ENCODE results near the gene NOTCH2.
A peak's percentile ranks its signal among the peaks of the same experiment; 100 is the strongest.

The NOTCH2 gene

GRCh38 chr1:119902775-119903442, 166.6 kb downstream of the NOTCH2 start:
- DNase-seq, result no peak

DNA sequence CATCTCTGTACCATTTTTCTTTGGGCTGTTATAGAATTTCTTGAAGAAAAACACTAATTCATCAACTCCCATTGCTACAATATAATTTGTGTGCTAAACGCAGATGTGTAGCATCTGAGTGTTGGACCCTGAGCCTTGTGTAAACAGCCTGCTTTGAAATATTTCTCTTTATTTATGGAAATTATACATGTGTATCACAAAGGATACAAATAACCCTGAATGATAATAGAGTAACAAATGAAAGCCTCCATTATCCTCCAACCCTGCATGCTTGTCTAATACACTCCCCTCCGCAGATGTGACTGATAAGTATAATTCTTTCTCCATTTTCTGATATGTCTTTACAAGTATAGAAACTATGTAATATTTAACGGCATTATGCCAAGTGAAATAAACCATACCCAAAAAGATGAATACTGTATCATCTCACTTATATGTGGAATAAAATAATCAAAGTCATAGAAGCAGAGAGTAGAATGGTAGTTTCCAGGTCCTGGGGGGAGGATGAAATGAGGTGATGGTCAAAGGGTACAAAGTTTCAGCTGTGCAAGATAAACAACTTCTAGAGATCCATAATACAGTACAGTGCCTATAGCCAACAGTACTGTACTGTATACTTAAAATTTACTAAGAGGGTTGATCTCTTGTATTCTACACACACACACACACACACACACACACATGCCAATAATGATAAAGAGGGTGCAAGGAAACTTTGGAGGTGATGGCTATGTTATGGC, 170.3 kb downstream of the NOTCH2 start:
- no peak for DNase-seq

- DNase-seq, result no peak
Measured at GRCh38 chr1:119898530-119898929, 170.9 kb downstream of the NOTCH2 start.

DNA sequence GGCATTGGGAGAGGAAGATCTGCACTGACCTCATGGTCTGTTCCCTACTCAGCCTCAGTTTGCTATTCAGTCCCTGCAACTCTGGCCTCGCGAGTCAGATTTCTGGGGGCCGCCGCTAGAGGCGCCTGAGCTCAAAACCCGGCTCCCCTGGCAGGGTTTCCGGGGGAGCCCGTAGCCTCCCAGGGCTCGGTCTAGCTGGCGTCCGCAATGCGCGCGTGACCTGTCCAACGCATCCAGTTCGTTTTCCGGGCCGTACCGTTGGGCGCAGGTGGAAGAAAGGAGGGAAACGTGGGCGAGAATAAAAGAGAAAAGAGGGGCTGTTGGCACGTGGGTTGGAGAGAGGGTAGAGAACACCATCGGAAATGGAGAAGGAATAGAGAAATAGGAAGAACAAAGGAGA, 173.2 kb downstream of the NOTCH2 start, which contains the start of gene ADAM30:
ADAM30 (minus strand) TSS at position 213 of the 400 bp plus-strand sequence; CDS start at position 34, 179 bp downstream.
- DNase-seq, result no peak

DNA sequence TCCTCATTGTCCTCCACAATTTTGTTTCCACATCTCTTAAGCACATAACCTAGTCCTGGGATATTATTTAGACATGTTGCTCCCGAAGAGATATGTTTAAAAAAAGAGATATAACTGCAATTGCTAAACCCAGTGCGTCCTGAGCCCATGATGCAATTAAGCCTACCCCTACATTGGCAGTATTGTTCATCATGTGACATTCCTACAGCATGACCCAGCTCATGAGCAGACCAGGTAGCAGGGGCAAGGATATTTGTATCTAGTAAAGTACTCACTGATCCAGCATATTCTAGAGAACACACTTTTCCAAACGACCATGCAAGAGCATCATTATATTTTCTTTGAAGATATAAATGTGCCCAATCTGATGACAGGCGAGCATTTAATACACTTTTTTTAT, 174.4 kb downstream of the NOTCH2 start:
- DNase-seq, result no peak

- no peak for DNase-seq
Measured at GRCh38 chr1:119893827-119894700, 175.4 kb downstream of the NOTCH2 start.

- DNase-seq, result no peak
Measured at GRCh38 chr1:119893238-119893791, 176.1 kb downstream of the NOTCH2 start.

DNA sequence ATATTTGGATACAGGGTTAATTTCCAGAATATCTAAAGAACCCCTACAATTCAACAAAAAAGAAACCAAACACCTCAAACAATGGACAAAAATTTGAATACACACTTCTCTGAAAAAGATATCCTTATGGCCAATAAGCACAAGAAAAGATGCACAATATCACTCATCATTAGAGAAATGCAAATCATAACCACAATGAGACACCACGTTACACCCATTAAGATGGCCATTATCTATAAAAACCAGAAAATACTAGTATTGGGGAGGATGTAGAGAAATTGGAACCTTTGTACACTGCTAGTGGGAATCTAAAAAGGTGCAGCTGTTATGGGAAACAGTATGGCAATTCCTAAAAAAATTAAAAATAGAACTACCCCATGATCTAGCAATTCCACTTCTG, 178.1 kb downstream of the NOTCH2 start:
- DNase-seq, result no peak

GRCh38 chr1:119888476-119888875, 181.0 kb downstream of the NOTCH2 start:
- no peak for DNase-seq

GRCh38 chr1:119887427-119887826, 182.0 kb downstream of the NOTCH2 start:
- DNase-seq, result no peak

DNA sequence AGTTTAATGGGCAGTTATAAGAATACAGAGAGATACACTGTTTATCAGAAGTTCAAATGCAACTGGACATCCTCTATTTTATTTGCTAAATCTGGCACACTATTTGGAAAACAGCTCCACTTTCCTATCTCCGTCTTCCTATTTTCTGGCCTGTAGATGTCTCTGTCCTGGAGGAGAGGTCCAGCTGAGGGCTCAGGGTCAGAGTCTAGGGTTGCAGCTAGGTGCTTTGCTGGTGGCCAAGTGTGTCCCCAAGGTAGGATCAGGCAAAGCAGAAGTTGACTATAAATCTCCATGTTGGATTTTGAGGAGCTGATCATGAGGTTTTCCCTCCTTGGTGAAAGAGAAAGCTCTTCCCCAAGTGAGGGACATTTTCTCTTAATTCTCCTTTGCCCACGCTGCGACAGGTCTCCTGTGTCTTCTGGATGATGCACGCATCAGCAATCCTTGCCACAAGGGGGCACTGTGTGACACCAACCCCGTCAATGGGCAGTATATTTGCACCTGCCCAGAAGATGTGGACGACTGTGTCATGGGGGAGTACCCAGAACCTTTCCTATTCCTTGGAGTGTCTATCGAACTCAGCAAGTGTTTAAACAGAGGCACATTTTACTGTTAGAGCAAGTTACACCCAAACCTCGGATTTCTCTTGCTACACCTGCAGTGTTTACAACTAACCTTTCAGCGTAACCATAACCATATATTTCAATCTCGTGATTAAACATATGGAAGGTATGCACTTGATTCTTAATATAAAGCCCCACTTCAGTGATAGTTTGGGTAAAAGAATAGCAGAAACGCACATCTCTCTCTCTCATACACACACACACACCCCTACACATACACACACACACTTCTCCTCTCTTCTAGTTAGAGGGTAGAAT, 183.3 kb downstream of the NOTCH2 start:
- DNase-seq, result peak; percentile 79

- no peak for DNase-seq
Measured at GRCh38 chr1:119884711-119885110, 184.8 kb downstream of the NOTCH2 start.

DNA sequence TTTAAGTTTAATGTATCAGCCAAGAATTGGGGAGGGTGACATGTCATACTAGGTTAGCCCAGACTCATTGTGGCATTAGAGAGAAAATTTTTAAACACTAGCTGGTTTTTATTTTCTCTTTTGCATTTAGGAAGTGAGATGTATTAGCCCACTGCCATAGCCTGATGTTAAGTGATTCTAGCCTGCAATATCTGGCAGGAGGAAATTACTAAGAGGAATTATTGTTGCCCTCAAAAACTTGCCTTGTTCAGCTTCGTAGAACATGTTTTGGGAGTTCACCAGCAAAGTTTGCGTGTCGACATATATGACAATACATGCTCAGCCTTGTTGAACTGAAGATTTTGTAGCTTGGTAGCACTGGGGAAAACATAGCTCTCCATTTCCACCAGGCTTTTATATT, 185.6 kb downstream of the NOTCH2 start:
- DNase-seq, result no peak

DNA sequence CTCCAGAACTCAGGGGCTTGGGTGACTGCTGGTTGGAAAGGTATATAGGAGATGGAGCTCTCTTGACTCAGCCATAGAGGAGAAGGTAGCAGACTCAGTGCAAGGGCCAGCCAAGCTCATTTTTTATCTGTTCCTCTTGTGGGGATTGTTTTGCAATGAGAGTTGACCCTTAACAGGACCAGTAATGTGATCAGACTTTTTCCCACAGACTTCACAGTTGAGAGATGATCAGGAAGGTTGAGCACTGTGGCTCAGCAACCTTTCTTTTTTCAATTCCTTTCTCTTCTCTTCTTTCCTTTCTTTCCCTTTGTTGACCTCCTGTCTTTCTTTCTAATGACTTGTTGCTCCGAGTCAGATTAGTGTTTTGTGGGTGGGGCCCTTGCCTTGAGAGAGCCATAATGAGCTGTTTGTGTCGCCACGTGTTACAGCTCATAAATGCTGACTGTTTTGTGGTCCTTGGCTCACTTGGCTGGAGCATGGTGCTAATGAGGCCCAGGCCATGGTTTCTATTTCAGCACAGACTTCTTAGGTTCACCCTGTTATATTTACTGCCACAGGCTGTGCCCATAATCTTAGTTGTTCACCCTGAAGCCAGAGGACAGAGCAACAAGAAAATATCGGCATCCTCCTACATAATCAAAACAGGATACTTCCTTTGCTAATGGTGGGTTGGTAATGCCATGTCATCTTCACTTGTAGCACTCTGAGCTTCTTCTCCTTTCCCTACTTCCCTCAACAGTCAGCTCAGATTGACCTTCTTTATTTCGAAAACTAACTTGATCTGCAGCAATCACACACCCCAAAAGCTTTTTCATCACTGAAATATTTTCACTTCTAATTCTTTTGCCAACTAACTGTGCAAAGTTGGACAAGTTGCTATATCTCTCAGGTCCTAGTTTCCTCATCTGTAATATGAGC, 187.1 kb downstream of the NOTCH2 start:
- no peak for DNase-seq

DNA sequence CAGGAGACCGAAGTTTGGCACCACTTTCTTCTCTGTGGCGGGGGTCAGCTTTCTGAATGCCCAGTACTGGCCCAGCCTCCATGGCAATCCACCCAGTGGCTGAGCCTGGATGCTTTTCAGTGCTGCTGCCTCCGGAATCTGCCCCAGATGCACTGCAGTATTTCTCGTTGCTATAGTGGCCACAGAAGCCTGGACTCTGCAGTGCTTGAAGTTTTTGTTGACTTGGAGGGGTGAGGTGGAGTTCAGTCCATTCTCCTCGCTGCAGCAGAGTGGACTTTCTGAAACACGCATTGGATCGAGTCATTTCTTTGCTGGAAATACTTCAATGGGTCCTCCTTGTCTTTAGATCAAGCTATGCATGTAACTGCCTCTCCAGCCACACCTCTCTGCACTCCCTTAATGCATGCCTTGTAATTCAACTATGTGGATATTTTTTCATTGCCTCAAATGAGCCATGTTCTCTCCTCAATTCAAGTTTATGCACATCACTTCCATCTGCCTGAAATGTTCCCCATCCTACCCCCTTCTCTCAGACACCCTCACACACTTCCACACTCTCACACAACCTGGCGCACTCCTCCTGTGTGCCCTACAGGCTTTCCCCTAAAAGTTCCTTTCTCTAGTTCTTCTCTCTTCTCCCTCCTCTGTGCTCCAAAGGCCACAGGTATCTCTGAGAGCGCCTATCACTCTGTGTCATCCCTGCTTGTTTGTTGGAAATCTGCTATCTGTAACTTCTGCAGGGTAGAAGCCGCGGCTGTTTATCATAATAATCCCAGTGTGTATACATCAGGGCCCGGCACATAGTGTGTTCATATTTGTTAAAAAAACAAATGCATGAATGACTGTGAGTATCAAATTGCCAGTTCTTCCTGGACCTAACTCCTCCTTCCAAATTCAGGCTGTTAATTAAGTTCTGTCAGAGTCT, 189.7 kb downstream of the NOTCH2 start:
- DNase-seq, result no peak

DNA sequence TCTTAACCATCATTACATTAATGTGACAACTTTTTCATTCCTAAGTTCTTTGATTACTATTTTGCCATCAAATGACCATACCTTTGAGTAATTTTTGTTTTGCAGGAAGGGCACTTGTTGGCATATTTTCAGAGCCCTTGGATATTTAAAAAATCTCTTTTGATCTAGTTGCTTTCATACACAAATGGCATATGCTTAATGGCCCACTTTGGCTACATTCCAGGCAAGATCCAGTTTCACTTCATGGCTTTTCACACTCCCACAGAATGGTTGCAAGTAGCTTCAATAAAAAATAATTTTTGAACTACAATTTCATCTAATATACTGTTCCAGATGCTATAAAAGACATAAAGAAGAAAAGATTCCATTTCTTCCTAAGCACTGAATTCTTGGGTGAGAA, 191.3 kb downstream of the NOTCH2 start:
- no peak for DNase-seq

- DNase-seq, result no peak
Measured at GRCh38 chr1:119874186-119874585, 195.3 kb downstream of the NOTCH2 start.

- DNase-seq, result no peak
Measured at GRCh38 chr1:119873135-119874015, 196.1 kb downstream of the NOTCH2 start.

GRCh38 chr1:119871881-119872280, 197.6 kb downstream of the NOTCH2 start:
- no peak for DNase-seq

All from islet precursor cell (in vitro differentiated cells).